Pons (tissue), 1 donor: ENCODE results near the gene TAF11L7.
"Not testable (repeated sequence)": the region's sequence is repeated elsewhere in the genome, so short reads cannot be mapped to it uniquely, and the experiment has no call there.

Source experiments
- DNase-seq: peaks from one replicate; pipeline ENCODE4 v3.0.0-alpha.2; 2016; ENCODE audit warnings: low spot score

Gene TAF11L7

GRCh38 chr5:17585658-17586057 is at the start of gene TAF11L7:
TAF11L7 (minus strand) TSS chr5:17585758.
- DNase-seq: not testable (repeated sequence)

- DNase-seq: no peak
Measured at GRCh38 chr5:17634160-17634559, 48.6 kb upstream of the TAF11L7 start, which contains the start of gene TAF11L14. TAF11L14 (plus strand) TSS chr5:17634460.

- not testable (repeated sequence) for DNase-seq
Measured at GRCh38 chr5:17631788-17632187, 46.2 kb upstream of the TAF11L7 start, which contains the start of gene TAF11L13. TAF11L13 (plus strand) TSS chr5:17632088.

GRCh38 chr5:17625686-17626085 is 40.1 kb upstream of the TAF11L7 start:
- DNase-seq: no peak

GRCh38 chr5:17620627-17621026 is 35.1 kb upstream of the TAF11L7 start:
- no peak for DNase-seq

GRCh38 chr5:17619354-17619753 is 33.8 kb upstream of the TAF11L7 start:
- DNase-seq: no peak

GRCh38 chr5:17614872-17615605 is 29.5 kb upstream of the TAF11L7 start:
- no peak for DNase-seq

- not testable (repeated sequence) for DNase-seq
Measured at GRCh38 chr5:17610092-17610491, 24.5 kb upstream of the TAF11L7 start, which contains the start of gene TAF11L12. TAF11L12 (plus strand) TSS chr5:17610392.

GRCh38 chr5:17607461-17607860 is 21.9 kb upstream of the TAF11L7 start:
- DNase-seq: not testable (repeated sequence)

GRCh38 chr5:17604951-17605350 is 19.4 kb upstream of the TAF11L7 start:
- no peak for DNase-seq

GRCh38 chr5:17603880-17604279 is 18.3 kb upstream of the TAF11L7 start, which contains the start of gene TAF11L11:
TAF11L11 (plus strand) TSS chr5:17604183.
- DNase-seq: not testable (repeated sequence)

- not testable (repeated sequence) for DNase-seq
Measured at GRCh38 chr5:17597728-17598127, 12.2 kb upstream of the TAF11L7 start, which contains the start of gene TAF11L10. TAF11L10 (minus strand) TSS chr5:17597828.

GRCh38 chr5:17594255-17594654 is 8.7 kb upstream of the TAF11L7 start, which contains the start of gene TAF11L9:
TAF11L9 (minus strand) TSS chr5:17594394.
- not testable (repeated sequence) for DNase-seq

GRCh38 chr5:17590860-17591259 is 5.3 kb upstream of the TAF11L7 start, which contains the start of gene TAF11L8:
TAF11L8 (minus strand) TSS chr5:17590960.
- not testable (repeated sequence) for DNase-seq
